Left kidney (tissue), 2 donors: Measurements from ENCODE around the gene EEFSEC. TPM values are rescaled to one million over a fixed set of nuclear protein-coding genes. Genes with fewer than 3 reads are reported as not detected.

Experiments used
- DNase-seq: peaks from one replicate; pipeline ENCODE4 v3.0.0-alpha.2; 2013
- polyA plus RNA-seq: library from polyadenylated mRNA; unstranded; fragments of 120-200 nt; gene quantifications from one replicate; pipeline ENCODE4 v1.2.1, GENCODE V29; 2013; ENCODE audit not compliant: insufficient read length

EEFSEC gene
- polyA plus RNA-seq, 1 donor = 22.9 TPM

- DNase-seq = no peak
Observed at GRCh38 chr3:128446821-128447220, 293.5 kb downstream of the EEFSEC start.

- no peak for DNase-seq
Observed at GRCh38 chr3:128447561-128448013, 294.3 kb downstream of the EEFSEC start.

GRCh38 chr3:128448491-128448890 lies 295.2 kb downstream of the EEFSEC start:
- DNase-seq = no peak

GRCh38 chr3:128449111-128449638 lies 295.9 kb downstream of the EEFSEC start:
- no peak for DNase-seq

GRCh38 chr3:128452120-128452519 lies 298.8 kb downstream of the EEFSEC start:
- DNase-seq = no peak

- no peak for DNase-seq
Observed at GRCh38 chr3:128452678-128453275, 299.5 kb downstream of the EEFSEC start.

- DNase-seq = no peak
Observed at GRCh38 chr3:128453501-128454309, 300.4 kb downstream of the EEFSEC start.

- no peak for DNase-seq
Observed at GRCh38 chr3:128454310-128454618, 301.0 kb downstream of the EEFSEC start.

- no peak for DNase-seq
Observed at GRCh38 chr3:128455116-128455515, 301.8 kb downstream of the EEFSEC start.

GRCh38 chr3:128455786-128456748 lies 302.8 kb downstream of the EEFSEC start:
- DNase-seq = no peak

- no peak for DNase-seq
Observed at GRCh38 chr3:128456776-128457715, 303.8 kb downstream of the EEFSEC start.

- DNase-seq = no peak
Observed at GRCh38 chr3:128457937-128458336, 304.7 kb downstream of the EEFSEC start.

Other genes starting within 250 kb of the EEFSEC start
- 1.5 TPM for gene KBTBD12, start 238.2 kb upstream of the EEFSEC start, polyA plus RNA-seq
- gene SEC61A1, start 101.0 kb upstream of the EEFSEC start, polyA plus RNA-seq = 175 TPM
- gene RUVBL1, start 29.7 kb upstream of the EEFSEC start, polyA plus RNA-seq = 67.2 TPM